LNCAP (cell line): ENCODE results near the gene CPZ.

Experiments
- TF ChIP-seq, protein P1 (sequence below): fragments of 450-650 bp; IDR thresholded peaks from 2 replicates; pipeline ENCODE4 v1.5.1; 2017; ENCODE audit warnings: mild to moderate bottlenecking

The CPZ gene

DNA sequence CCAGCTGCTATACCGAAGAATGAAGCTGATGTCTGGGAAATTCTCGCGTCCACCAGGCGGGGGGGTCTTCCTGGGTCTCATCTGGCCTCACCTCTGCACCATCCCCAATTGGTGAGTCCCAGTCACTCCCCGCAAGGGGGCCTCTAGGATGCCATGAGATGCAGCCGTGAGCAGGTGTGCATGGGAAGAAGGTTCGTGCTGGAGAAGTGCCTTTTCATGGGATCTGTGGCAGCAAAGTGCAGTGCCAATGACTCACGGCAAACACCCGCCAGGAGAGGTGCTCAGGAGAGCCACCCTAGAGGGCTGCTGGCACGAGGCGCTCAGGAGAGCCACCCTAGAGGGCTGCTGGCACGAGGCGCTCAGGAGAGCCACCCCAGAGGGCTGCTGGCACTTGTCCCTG is 55.1 kb downstream of the CPZ start:
- TF ChIP-seq, protein P1, sequence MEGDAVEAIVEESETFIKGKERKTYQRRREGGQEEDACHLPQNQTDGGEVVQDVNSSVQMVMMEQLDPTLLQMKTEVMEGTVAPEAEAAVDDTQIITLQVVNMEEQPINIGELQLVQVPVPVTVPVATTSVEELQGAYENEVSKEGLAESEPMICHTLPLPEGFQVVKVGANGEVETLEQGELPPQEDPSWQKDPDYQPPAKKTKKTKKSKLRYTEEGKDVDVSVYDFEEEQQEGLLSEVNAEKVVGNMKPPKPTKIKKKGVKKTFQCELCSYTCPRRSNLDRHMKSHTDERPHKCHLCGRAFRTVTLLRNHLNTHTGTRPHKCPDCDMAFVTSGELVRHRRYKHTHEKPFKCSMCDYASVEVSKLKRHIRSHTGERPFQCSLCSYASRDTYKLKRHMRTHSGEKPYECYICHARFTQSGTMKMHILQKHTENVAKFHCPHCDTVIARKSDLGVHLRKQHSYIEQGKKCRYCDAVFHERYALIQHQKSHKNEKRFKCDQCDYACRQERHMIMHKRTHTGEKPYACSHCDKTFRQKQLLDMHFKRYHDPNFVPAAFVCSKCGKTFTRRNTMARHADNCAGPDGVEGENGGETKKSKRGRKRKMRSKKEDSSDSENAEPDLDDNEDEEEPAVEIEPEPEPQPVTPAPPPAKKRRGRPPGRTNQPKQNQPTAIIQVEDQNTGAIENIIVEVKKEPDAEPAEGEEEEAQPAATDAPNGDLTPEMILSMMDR, result no peak

DNA sequence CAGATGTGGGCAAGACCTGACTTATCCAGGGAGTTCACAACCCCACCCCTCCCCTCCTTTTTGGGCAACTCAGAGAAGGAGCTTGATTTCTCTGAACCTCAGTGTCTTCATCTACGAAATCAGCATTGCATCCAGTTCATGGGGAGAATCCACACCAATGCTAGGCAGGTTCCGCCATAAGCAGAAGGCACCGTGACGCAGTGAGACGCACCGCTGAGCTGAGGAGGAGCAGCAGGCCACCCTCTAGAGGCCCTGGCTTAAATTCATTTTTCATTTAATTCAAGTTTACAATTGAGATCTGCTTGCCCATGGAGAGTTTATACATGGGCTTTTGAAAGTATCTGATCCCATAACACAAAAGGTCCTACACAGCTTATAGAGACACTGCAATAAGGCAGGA is 55.7 kb downstream of the CPZ start:
- TF ChIP-seq, protein P1, result no peak

DNA sequence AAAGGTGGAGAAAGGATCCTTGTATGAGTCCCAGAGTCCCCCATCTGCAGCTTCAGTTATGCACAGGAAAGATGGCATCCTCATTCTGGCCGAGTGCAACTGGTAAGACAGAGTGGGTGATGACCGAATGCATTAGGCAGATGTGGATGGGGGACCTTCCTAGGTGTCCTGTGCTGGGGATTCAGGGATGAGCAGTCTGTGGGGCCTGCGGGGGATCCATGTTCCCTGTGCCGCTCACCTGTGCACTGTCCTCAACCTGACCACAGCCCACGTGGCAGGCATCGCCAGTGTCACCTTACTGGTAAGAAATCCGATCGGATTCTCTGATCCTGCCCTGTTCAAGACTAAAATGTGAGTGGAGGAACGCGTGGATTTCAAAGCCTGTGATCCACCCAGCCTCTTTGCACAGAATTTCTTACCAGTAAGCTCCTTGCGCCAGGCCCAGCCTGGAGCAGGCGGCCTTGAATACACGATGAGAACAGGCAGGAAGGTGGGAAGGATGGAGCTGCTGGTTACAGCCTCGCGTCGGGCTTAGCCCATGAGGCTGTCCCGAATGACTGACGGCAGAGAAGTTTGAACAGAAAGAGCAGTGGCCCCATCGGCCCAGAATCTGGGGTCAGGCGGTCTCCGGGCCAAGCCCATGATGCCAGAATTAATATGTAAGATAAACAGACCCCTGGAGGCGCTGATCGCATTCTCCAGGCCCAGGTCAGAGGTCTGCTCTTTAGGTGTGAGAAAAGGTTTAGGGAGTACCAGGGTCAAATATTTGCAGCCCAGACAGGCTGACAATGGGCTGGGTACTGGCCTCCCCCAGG is 56.5 kb downstream of the CPZ start:
- TF ChIP-seq, protein P1, result no peak

DNA sequence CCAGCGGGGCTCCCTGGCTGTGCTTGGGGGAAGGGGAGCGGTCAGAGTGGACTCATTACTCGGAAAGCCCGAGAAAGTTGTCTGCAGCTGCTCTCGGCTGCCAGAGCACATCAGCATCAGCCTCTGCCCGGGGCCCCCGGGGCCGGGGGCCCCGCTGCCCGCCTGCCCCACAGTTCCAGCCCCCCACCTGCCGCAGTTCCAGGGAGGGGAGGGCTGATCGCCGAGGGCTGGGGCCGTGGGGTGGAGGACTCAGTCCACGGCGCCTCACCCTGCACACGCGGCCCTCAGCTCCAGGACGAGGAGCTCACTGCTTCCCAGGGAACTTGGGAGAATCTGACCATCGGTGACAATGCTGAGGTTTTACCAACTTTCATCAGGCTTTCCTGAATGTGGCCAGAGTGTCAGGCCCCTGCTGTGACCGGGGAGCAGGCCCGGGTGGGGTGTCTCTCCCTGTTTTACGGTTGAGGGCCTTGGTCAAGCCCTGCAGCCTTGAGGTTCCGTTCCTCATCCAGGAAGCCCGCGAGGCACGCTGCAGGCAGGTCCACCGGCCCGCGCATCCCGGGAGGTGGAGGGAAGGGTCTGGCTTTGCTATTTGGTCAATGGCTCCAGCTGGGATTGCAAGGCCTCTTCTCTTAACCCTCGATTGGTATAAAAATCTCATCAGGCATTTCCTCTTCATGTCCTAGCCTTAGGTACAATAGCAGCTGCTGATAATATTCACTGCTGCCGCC is 57.2 kb downstream of the CPZ start:
- TF ChIP-seq, protein P1, result no peak

DNA sequence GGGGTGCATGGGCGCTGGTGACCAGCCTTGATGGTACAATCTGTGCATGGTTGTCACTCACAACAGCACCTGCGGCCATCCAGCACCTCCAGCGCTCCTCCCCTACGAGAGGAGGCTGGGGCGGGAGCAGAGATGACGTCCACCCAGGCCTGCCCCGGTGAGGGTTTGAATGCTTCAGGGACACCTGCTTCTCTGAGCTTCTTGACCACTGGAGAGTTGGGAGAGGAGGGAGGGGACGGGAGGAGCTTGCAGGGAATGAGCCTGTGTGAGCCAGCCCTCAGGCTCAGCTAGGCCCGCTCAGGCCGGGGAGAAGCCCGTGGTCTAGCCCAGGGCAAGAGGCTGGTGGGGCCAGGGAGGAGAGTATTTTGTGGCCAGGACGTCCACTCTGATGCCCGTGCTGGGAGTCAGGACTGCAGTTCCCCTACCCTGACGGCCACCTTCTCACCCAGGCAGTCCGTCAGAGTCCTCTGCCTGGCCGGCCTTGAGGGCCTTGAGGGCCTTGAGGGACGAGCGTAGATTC is 59.2 kb downstream of the CPZ start:
- TF ChIP-seq, protein P1, result no peak

DNA sequence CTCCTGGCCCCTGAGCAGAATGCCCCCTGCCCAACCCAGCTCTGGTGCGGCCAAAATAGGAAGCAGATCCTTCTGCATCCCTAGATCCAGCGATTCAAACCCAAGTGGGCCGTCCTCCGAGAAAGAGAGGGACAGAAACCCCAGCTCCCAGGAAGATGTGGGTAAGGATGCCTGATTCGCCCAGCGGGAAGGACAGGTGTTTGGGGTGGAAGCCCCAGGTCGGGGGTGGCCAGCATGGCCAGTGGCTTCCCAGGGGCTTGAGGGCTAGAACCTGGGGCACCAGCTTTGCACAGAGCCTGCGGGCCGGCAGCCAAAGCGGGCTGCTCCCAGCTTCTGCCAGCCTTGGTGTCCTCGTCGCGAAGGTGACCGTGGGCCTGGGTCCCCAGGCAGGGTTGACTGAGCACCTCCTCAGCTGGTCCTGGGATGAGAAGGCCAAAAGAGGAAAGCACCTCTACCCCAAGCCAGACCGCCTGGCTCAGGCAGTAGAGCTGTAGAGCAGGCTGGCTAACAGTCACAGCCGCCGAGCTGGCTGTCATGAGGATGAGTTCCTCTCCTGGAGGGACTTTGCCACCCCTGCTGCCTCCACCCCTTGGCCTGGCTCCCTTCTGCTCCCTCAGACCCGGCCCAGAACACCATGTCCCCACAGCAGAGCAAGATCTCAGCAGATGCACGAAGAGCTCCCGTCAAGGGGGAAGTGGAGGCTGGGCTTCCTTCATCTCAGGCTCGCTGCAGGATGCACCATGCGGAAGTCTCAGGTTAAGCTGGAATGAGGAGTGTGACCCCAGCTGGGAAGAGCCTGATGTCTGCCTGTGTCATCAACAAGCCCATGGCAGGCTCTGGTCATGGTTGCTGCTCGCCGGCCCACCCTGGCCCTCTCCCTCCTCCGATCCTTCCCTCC is 59.9 kb downstream of the CPZ start:
- TF ChIP-seq, protein P1, result no peak
